Smooth muscle cell (in vitro differentiated cells): ENCODE data around the gene CTNNA3. TPM values are rescaled to one million over a fixed set of nuclear protein-coding genes. Genes with fewer than 3 reads are reported as not detected.

ENCODE experiments used
- DNase-seq: peaks from one replicate; lab custom pipeline; 2025; ENCODE audit not compliant: unreplicated experiment; lab: John Stamatoyannopoulos, UW
- H2AFZ ChIP-seq: fragments of 200-600 bp; sonication (generic); 2 replicates; pipeline ENCODE4 v1.6.0; 2016; ENCODE audit warnings: antibody characterized with exemption, low read depth, mild to moderate bottlenecking
- H3F3A ChIP-seq: fragments of 200-600 bp; sonication (generic); 2 replicates; pipeline ENCODE4 v1.6.0; 2017; ENCODE audit warnings: antibody characterized with exemption, low read depth
- H3K27ac ChIP-seq: fragments of 200-600 bp; sonication (generic); 2 replicates; pipeline ENCODE4 v1.5.1; 2016; ENCODE audit warnings: low read depth, mild to moderate bottlenecking
- H3K27me3 ChIP-seq: fragments of 200-600 bp; sonication (generic); 2 replicates; pipeline ENCODE4 v1.6.1; 2016; ENCODE audit warnings: low read depth, mild to moderate bottlenecking
- H3K36me3 ChIP-seq: fragments of 200-600 bp; sonication (generic); 2 replicates; pipeline ENCODE4 v1.5.1; 2016; ENCODE audit warnings: low read depth
- H3K4me1 ChIP-seq: fragments of 200-600 bp; sonication (generic); 2 replicates; pipeline ENCODE4 v1.5.1; 2016; ENCODE audit warnings: low read depth
- H3K4me2 ChIP-seq: fragments of 200-600 bp; sonication (generic); 2 replicates; pipeline ENCODE4 v1.6.0; 2016; ENCODE audit warnings: mild to moderate bottlenecking
- H3K4me3 ChIP-seq: fragments of 200-600 bp; sonication (generic); 2 replicates; pipeline ENCODE4 v1.5.1; 2016; ENCODE audit warnings: mild to moderate bottlenecking
- H3K79me2 ChIP-seq: fragments of 200-600 bp; sonication (generic); 2 replicates; pipeline ENCODE4 v1.6.0; 2016; ENCODE audit warnings: low read depth, mild to moderate bottlenecking
- H3K9ac ChIP-seq: fragments of 200-600 bp; sonication (generic); 2 replicates; pipeline ENCODE4 v1.6.0; 2016; ENCODE audit warnings: low read depth
- H3K9me3 ChIP-seq: fragments of 200-600 bp; sonication (generic); replicated peaks from 2 replicates; pipeline ENCODE4 v1.5.1; 2016; ENCODE audit warnings: low read depth
- H4K20me1 ChIP-seq: fragments of 200-600 bp; sonication (generic); 2 replicates; pipeline ENCODE4 v1.6.0; 2016; ENCODE audit warnings: low read depth
- CTCF ChIP-seq: fragments of 200-600 bp; sonication (generic); IDR thresholded peaks from 2 replicates; pipeline ENCODE4 v1.5.1; 2017; ENCODE audit warnings: borderline replicate concordance, mild to moderate bottlenecking, antibody characterized with exemption; ENCODE audit not compliant: insufficient read depth, poor library complexity, severe bottlenecking
- WGBS: methylation state at CpG from one replicate; pipeline ENCODE4 v1.1.7; 2016; ENCODE audit warnings: low lambda C conversion rate; 5-methylcytosine and 5-hydroxymethylcytosine counted together
- polyA plus RNA-seq: library from polyadenylated mRNA; unstranded; fragments of >200 nt; fragmentation: Nextera tagmentation; extraction: Ambion mirVana; gene quantifications from 2 replicates; pipeline ENCODE4 v1.2.1, GENCODE V29; 2016
- total RNA-seq: library from RNA; depleted of rRNA; stranded (reverse); fragments of >200 nt; gene quantifications from 2 replicates; pipeline ENCODE4 v1.2.3, GENCODE V29; 2014

Gene CTNNA3
- total and polyA plus RNA-seq, 2 experiments from 2014 or later: 1.3 TPM; not detected in 1

- no peak for DNase-seq
- H2AFZ ChIP-seq: no peak overlapping the region
- no peak for TF ChIP-seq CTCF
- no peak overlapping the region for H3K27ac ChIP-seq
- H3K4me3 ChIP-seq: no peak overlapping the region
- no peaks in the 10 kb centered on the region for H3K27me3 ChIP-seq
- no peaks in the 10 kb centered on the region for H3K36me3 ChIP-seq
- H3K79me2 ChIP-seq: no peaks in the 10 kb centered on the region
- no peaks in the 10 kb centered on the region for H3K4me1 ChIP-seq
- no peak overlapping the region for H3K4me2 ChIP-seq
- no peak overlapping the region for H3K9ac ChIP-seq
- no peaks in the 10 kb centered on the region for H4K20me1 ChIP-seq
- no peaks in the 10 kb centered on the region for H3K9me3 ChIP-seq
- H3F3A ChIP-seq: no peaks in the 10 kb centered on the region
These were observed 673.9 kb downstream of the CTNNA3 start for GRCh38 chr10:67022099-67022498.

DNA sequence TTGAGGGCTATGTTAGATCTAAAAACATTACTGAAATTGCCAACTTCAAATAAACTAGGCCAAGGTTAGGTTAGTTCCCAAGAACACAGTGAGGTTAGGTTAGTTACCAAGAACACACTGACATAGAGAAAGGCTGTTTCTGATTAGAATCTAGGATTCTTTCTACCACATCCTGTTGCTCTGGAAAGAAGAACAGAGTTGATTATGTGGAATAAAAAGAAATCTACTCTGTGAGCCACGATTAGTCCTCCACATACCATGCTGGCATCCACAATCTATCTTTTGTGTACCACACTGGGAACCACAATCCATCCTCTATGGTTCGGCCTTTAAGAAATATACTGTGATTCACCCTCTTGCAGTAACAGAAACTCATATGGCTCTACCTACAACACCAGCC, 678.8 kb downstream of the CTNNA3 start:
- no peak for DNase-seq
- WGBS: 79% methylated on average over 2 of the region's 2 CpGs
- no peaks in the 10 kb centered on the region for H4K20me1 ChIP-seq

DNA sequence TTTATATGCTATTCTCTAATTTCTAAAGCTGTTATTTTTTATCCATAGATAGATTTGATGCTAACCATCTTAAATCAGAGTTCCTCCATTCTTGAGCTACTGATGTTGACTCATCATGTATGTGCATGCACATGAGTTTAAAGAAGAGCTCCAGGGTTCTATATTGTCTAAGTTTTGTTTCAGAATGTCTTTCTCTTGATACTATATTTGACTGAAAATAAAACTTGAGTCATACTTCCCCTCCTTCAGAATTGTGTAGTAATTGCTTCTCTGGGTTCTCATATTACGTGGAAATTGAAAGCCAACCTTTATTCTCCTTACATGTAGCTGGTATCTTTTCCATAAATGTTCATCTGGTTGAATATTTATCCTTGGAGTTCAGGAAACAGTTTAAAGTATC, 680.8 kb downstream of the CTNNA3 start:
- H3K4me2 ChIP-seq: no peak overlapping the region
- H3K4me3 ChIP-seq: no peak overlapping the region
- H3K79me2 ChIP-seq: no peaks in the 10 kb centered on the region
- no peak for DNase-seq
- H3K4me1 ChIP-seq: no peaks in the 10 kb centered on the region
- 96% methylated on average over 1 of the region's 1 CpG for WGBS
- no peaks in the 10 kb centered on the region for H3K36me3 ChIP-seq
- no peak overlapping the region for H2AFZ ChIP-seq
- H3K9me3 ChIP-seq: no peaks in the 10 kb centered on the region
- H4K20me1 ChIP-seq: no peaks in the 10 kb centered on the region
- H3K27ac ChIP-seq: no peak overlapping the region
- H3K27me3 ChIP-seq: no peaks in the 10 kb centered on the region
- no peak for TF ChIP-seq CTCF
- H3K9ac ChIP-seq: no peak overlapping the region
- H3F3A ChIP-seq: no peaks in the 10 kb centered on the region

More for the DNA sequence above, 678.8 kb downstream of the CTNNA3 start:
- H3K4me1 ChIP-seq: no peaks in the 10 kb centered on the region
- no peaks in the 10 kb centered on the region for H3K36me3 ChIP-seq
- H3K79me2 ChIP-seq: no peaks in the 10 kb centered on the region
- no peak overlapping the region for H3K9ac ChIP-seq
- no peak overlapping the region for H3K4me3 ChIP-seq
- H3K27ac ChIP-seq: no peak overlapping the region
- no peaks in the 10 kb centered on the region for H3F3A ChIP-seq
- no peak overlapping the region for H3K4me2 ChIP-seq
- no peaks in the 10 kb centered on the region for H3K27me3 ChIP-seq
- H3K9me3 ChIP-seq: no peaks in the 10 kb centered on the region
- no peak for TF ChIP-seq CTCF
- H2AFZ ChIP-seq: no peak overlapping the region

- Histone ChIP-seq H3K27me3 (no peaks in the 10 kb centered on the region), H3K4me1 (no peaks in the 10 kb centered on the region), H3F3A (no peaks in the 10 kb centered on the region), H3K36me3 (no peaks in the 10 kb centered on the region), H4K20me1 (no peaks in the 10 kb centered on the region), H3K9me3 (no peaks in the 10 kb centered on the region), H3K4me3 (no peak overlapping the region), H3K27ac (no peak overlapping the region), H3K9ac (no peak overlapping the region), H3K79me2 (no peaks in the 10 kb centered on the region), H2AFZ (no peak overlapping the region), H3K4me2 (no peak overlapping the region)
- 89% methylated on average over 3 of the region's 3 CpGs for WGBS
- DNase-seq: no peak
- no peak for TF ChIP-seq CTCF
These were observed 684.0 kb downstream of the CTNNA3 start for GRCh38 chr10:67011981-67012380.
